WTC11 (cell line): ENCODE measurements around the gene SRI.

Experiments used
- CREB1 ChIP-seq: sonication (generic); formaldehyde crosslinking; IDR thresholded peaks from 2 replicates; pipeline ENCODE4 v1.8.0; 2023; ENCODE audit warnings: mild to moderate bottlenecking, missing genetic modification reagents
- FOXP1 ChIP-seq: sonication (generic); formaldehyde crosslinking; IDR thresholded peaks from 2 replicates; pipeline ENCODE4 v1.8.0; 2022; ENCODE audit warnings: missing genetic modification reagents, mild to moderate bottlenecking, moderate library complexity, borderline replicate concordance
- TF ChIP-seq, protein P1 (sequence below): fragments of 200-600 bp; IDR thresholded peaks from 2 replicates; pipeline ENCODE4 v1.8.0; 2022; ENCODE audit warnings: antibody characterized with exemption

DNA sequence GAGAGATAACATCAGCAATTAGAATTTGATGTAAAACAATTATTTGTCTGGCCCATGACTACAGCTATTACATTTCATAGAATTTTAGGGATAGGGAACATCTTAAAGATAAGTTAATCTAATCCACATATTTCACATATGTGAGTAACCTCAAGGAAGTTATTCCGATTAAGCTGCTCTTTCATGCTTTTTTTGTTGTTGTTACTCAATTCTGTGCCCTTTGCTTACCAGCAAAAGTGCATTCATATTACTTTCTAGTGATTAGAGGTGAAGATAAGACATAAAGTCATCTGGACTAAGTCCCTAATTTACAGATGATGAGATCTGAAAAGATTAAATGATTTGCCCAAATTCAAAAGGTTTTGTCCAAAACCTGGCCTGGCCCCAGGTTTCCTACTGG lies 40.9 kb upstream of the SRI start:
- TF ChIP-seq, protein P1, sequence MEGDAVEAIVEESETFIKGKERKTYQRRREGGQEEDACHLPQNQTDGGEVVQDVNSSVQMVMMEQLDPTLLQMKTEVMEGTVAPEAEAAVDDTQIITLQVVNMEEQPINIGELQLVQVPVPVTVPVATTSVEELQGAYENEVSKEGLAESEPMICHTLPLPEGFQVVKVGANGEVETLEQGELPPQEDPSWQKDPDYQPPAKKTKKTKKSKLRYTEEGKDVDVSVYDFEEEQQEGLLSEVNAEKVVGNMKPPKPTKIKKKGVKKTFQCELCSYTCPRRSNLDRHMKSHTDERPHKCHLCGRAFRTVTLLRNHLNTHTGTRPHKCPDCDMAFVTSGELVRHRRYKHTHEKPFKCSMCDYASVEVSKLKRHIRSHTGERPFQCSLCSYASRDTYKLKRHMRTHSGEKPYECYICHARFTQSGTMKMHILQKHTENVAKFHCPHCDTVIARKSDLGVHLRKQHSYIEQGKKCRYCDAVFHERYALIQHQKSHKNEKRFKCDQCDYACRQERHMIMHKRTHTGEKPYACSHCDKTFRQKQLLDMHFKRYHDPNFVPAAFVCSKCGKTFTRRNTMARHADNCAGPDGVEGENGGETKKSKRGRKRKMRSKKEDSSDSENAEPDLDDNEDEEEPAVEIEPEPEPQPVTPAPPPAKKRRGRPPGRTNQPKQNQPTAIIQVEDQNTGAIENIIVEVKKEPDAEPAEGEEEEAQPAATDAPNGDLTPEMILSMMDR: no peak
- no peak for TF ChIP-seq FOXP1 (CRISPR knock-in tag)
- TF ChIP-seq CREB1 (CRISPR knock-in tag): no peak
